Mesenchymal stem cell (in vitro differentiated cells and primary cell): ENCODE data around the gene TAF7.
"Not testable (repeated sequence)": the region's sequence is repeated elsewhere in the genome, so short reads cannot be mapped to it uniquely, and the experiment has no call there.

Source experiments
- DNase-seq: peaks from one replicate; pipeline ENCODE4 v3.0.0-alpha.2; 2013
- H2AFZ ChIP-seq: one replicate; pipeline ENCODE4 v1.6.1; 2013; ENCODE audit warnings: low read depth, mild to moderate bottlenecking, control low read depth, inconsistent platforms, low read length, moderate library complexity
- H2AK5ac ChIP-seq: 2 replicates; pipeline ENCODE4 v1.6.1; 2013; ENCODE audit warnings: low read length, moderate library complexity, mild to moderate bottlenecking, inconsistent platforms; ENCODE audit not compliant: severe bottlenecking
- H2BK120ac ChIP-seq: one replicate; pipeline ENCODE4 v1.6.1; 2013; ENCODE audit warnings: low read depth, mild to moderate bottlenecking, inconsistent platforms, low read length, moderate library complexity
- H2BK12ac ChIP-seq, 2 experiments: one replicate each; pipeline ENCODE4 v1.6.1; 2013; ENCODE audit warnings: inconsistent platforms in 2 of 2, low read length in 2 of 2, mild to moderate bottlenecking in 2 of 2, moderate library complexity in 2 of 2, control low read depth in 1 of 2
- H2BK15ac ChIP-seq: one replicate; pipeline ENCODE4 v1.6.1; 2013; ENCODE audit warnings: mild to moderate bottlenecking, low read depth, inconsistent platforms; ENCODE audit not compliant: poor library complexity, severe bottlenecking
- H2BK5ac ChIP-seq: 2 replicates; pipeline ENCODE4 v1.6.1; 2013; ENCODE audit warnings: low read depth, mild to moderate bottlenecking, low read length, control low read depth, inconsistent platforms; ENCODE audit not compliant: poor library complexity, severe bottlenecking
- H3K14ac ChIP-seq, 2 experiments: one replicate each; pipeline ENCODE4 v1.6.1; 2013; ENCODE audit warnings: inconsistent platforms in 2 of 2, low read length in 2 of 2, control low read depth in 1 of 2, mild to moderate bottlenecking in 1 of 2, moderate library complexity in 1 of 2
- H3K18ac ChIP-seq, 2 experiments: one replicate each; pipeline ENCODE4 v1.6.1; 2013; ENCODE audit warnings: inconsistent platforms in 2 of 2, low read length in 2 of 2, control low read depth in 1 of 2, low read depth in 1 of 2, mild to moderate bottlenecking in 1 of 2
- H3K23ac ChIP-seq, 2 experiments: one replicate each; pipeline ENCODE4 v1.6.1; 2013; ENCODE audit warnings: inconsistent platforms in 2 of 2, low read length in 2 of 2, mild to moderate bottlenecking in 2 of 2, moderate library complexity in 2 of 2, control low read depth in 1 of 2
- H3K27ac ChIP-seq: 2 replicates; pipeline ENCODE4 v1.5.1; 2013; ENCODE audit warnings: mild to moderate bottlenecking, moderate library complexity, low read length, control low read depth, inconsistent platforms; ENCODE audit not compliant: poor library complexity, severe bottlenecking
- H3K27me3 ChIP-seq, 2 experiments: 2 replicates each; pipeline versions ENCODE4 v1.6.1 to v1.7.0; 2013; ENCODE audit warnings: low read length in 2 of 2, mild to moderate bottlenecking in 2 of 2, moderate library complexity in 2 of 2, control low read depth in 1 of 2, inconsistent platforms in 1 of 2; ENCODE audit not compliant: control insufficient read depth in 1 of 2, insufficient read depth in 1 of 2
- H3K36me3 ChIP-seq, 2 experiments: 2 replicates each; pipeline versions ENCODE4 v1.6.1 to v1.7.0; 2013; ENCODE audit warnings: low read length in 2 of 2, control low read depth in 1 of 2, inconsistent platforms in 1 of 2, low read depth in 1 of 2, mild to moderate bottlenecking in 1 of 2; ENCODE audit not compliant: insufficient read depth in 2 of 2, control insufficient read depth in 1 of 2
- H3K4ac ChIP-seq, 2 experiments: one replicate each; pipeline ENCODE4 v1.6.1; 2013; ENCODE audit warnings: inconsistent platforms in 2 of 2, low read length in 2 of 2, mild to moderate bottlenecking in 2 of 2, moderate library complexity in 2 of 2, control low read depth in 1 of 2, low read depth in 1 of 2
- H3K4me1 ChIP-seq: 2 replicates; pipeline ENCODE4 v1.6.1; 2013; ENCODE audit warnings: low read depth, low read length, control low read depth; ENCODE audit not compliant: control insufficient read depth, insufficient read depth
- H3K4me2 ChIP-seq: 2 replicates; pipeline ENCODE4 v1.6.1; 2013; ENCODE audit warnings: low read length, mild to moderate bottlenecking, inconsistent platforms; ENCODE audit not compliant: poor library complexity, severe bottlenecking
- H3K4me3 ChIP-seq, 2 experiments: 2 replicates each; pipeline versions ENCODE4 v1.5.1 to v1.7.0; 2013; ENCODE audit warnings: low read length in 2 of 2, mild to moderate bottlenecking in 2 of 2, control low read depth in 1 of 2, low read depth in 1 of 2; ENCODE audit not compliant: insufficient read depth in 1 of 2
- H3K79me1 ChIP-seq: replicated peaks from 2 replicates; pipeline ENCODE4 v1.6.1; 2013; ENCODE audit warnings: mild to moderate bottlenecking, control low read depth, low read length, inconsistent platforms; ENCODE audit not compliant: poor library complexity, severe bottlenecking
- H3K9ac ChIP-seq: 2 replicates; pipeline ENCODE4 v1.7.0; 2013; ENCODE audit warnings: mild to moderate bottlenecking, low read length, moderate library complexity
- H3K9me3 ChIP-seq: 2 replicates; pipeline ENCODE4 v1.7.0; 2013; ENCODE audit warnings: mild to moderate bottlenecking, low read length; ENCODE audit not compliant: control insufficient read depth
- H4K8ac ChIP-seq: one replicate; pipeline ENCODE4 v1.6.1; 2013; ENCODE audit warnings: inconsistent platforms, mild to moderate bottlenecking, low read length, moderate library complexity
- H4K91ac ChIP-seq: one replicate; pipeline ENCODE4 v1.6.1; 2013; ENCODE audit warnings: mild to moderate bottlenecking, low read length, inconsistent platforms
- WGBS: methylation state at CpG from one replicate; pipeline ENCODE4 v1.1.7; 2013; ENCODE audit warnings: mixed read lengths; 5-methylcytosine and 5-hydroxymethylcytosine counted together

TAF7 gene

GRCh38 chr5:141322261-141322660, 1.7 kb upstream of the TAF7 start:
- no peak overlapping the region for H3K27ac ChIP-seq
- no peak overlapping the region for H2AK5ac ChIP-seq
- no peaks in the 10 kb centered on the region for H3K4me1 ChIP-seq
- H3K27me3 ChIP-seq, result no peaks in the 10 kb centered on the region
- H3K9ac ChIP-seq, result no peak overlapping the region
- H2AFZ ChIP-seq, result no peak overlapping the region
- H2BK120ac ChIP-seq, result no peak overlapping the region
- no peak overlapping the region for H2BK15ac ChIP-seq
- no peak for DNase-seq
- H3K36me3 ChIP-seq, result peaks cover 5 to 22% of the 10 kb centered on the region in 2 experiments
- no peak overlapping the region for H3K4me3 ChIP-seq
- H3K4me2 ChIP-seq, result no peak overlapping the region
- H3K14ac ChIP-seq, result no peak overlapping the region
- whole genome bisulfite sequencing, result 100% methylated on average over 1 of the region's 3 CpGs
- no peak overlapping the region for H3K18ac ChIP-seq
- no peak overlapping the region for H2BK12ac ChIP-seq
- peaks cover 4% of the 10 kb centered on the region for H3K79me1 ChIP-seq
- no peak overlapping the region for H2BK5ac ChIP-seq
- H3K23ac ChIP-seq, result no peak overlapping the region
- H3K9me3 ChIP-seq, result peaks cover 37% of the 10 kb centered on the region
- no peak overlapping the region for H4K8ac ChIP-seq
- no peak overlapping the region for H3K4ac ChIP-seq
- no peak overlapping the region for H4K91ac ChIP-seq

GRCh38 chr5:141319699-141320098, 885 bp downstream of the TAF7 start:
- no peak overlapping the region for H2BK12ac ChIP-seq
- H3K18ac ChIP-seq, result no peak overlapping the region
- H3K27ac ChIP-seq, result no peak overlapping the region
- H3K4me2 ChIP-seq, result peak overlapping the region; percentile 48
- H3K14ac ChIP-seq, result no peak overlapping the region
- H3K9me3 ChIP-seq, result peaks cover 59% of the 10 kb centered on the region
- peak overlapping the region in 1 of 2 experiments; percentile 92 for H3K4me3 ChIP-seq
- no peak overlapping the region for H2BK120ac ChIP-seq
- H2BK15ac ChIP-seq, result no peak overlapping the region
- 69% methylated on average over 5 of the region's 5 CpGs for WGBS
- no peak overlapping the region for H2AFZ ChIP-seq
- no peak overlapping the region for H4K8ac ChIP-seq
- H3K27me3 ChIP-seq, result no peaks in the 10 kb centered on the region
- H4K91ac ChIP-seq, result no peak overlapping the region
- no peak overlapping the region for H2BK5ac ChIP-seq
- DNase-seq, result no peak
- peaks cover 14% of the 10 kb centered on the region for H3K79me1 ChIP-seq
- no peak overlapping the region for H3K23ac ChIP-seq
- H3K9ac ChIP-seq, result peak overlapping the region; percentile 98
- H2AK5ac ChIP-seq, result no peak overlapping the region
- peaks cover 16 to 42% of the 10 kb centered on the region in 2 experiments for H3K36me3 ChIP-seq
- H3K4me1 ChIP-seq, result no peaks in the 10 kb centered on the region
- no peak overlapping the region for H3K4ac ChIP-seq

- Histone ChIP-seq H3K18ac (no peak overlapping the region), H2BK12ac (no peak overlapping the region), H3K14ac (no peak overlapping the region), H2BK15ac (no peak overlapping the region), H4K91ac (no peak overlapping the region), H3K27ac (no peak overlapping the region), H2BK5ac (no peak overlapping the region), H3K9me3 (peaks cover 64% of the 10 kb centered on the region), H4K8ac (no peak overlapping the region), H2AK5ac (no peak overlapping the region), H3K4me3 (peak overlapping the region in 1 of 2 experiments; percentile 92), H2AFZ (no peak overlapping the region), H3K27me3 (no peaks in the 10 kb centered on the region), H3K23ac (no peak overlapping the region), H3K4me1 (no peaks in the 10 kb centered on the region), H3K36me3 (peaks cover 16 to 46% of the 10 kb centered on the region in 2 experiments), H3K4me2 (no peak overlapping the region), H3K79me1 (peaks cover 15% of the 10 kb centered on the region), H2BK120ac (no peak overlapping the region), H3K4ac (no peak overlapping the region), H3K9ac (no peak overlapping the region)
- DNase-seq, result no peak
- WGBS, result 88% methylated on average over 6 of the region's 6 CpGs
Measured at GRCh38 chr5:141319202-141319601, 1.4 kb downstream of the TAF7 start.

- Histone ChIP-seq H3K36me3 (peaks cover 19 to 56% of the 10 kb centered on the region in 2 experiments), H3K9me3 (peaks cover 86% of the 10 kb centered on the region), H3K4me3 (peak overlapping the region in 1 of 2 experiments; percentile 59), H3K79me1 (peaks cover 18% of the 10 kb centered on the region)
- not testable (repeated sequence) for H4K8ac ChIP-seq, H3K18ac ChIP-seq, H3K4me1 ChIP-seq, H2BK5ac ChIP-seq, H3K27ac ChIP-seq, H3K4me2 ChIP-seq, H2AFZ ChIP-seq, H3K27me3 ChIP-seq, H3K14ac ChIP-seq, H2AK5ac ChIP-seq, H2BK15ac ChIP-seq, H3K23ac ChIP-seq, H3K4ac ChIP-seq, H2BK12ac ChIP-seq, H2BK120ac ChIP-seq, H4K91ac ChIP-seq, DNase-seq, H3K9ac ChIP-seq
- 99% methylated on average over 3 of the region's 4 CpGs for WGBS
Measured at GRCh38 chr5:141316963-141317362, 3.6 kb downstream of the TAF7 start.
